Measurements from ENCODE around the gene ITGA7.

ITGA7 gene

DNA sequence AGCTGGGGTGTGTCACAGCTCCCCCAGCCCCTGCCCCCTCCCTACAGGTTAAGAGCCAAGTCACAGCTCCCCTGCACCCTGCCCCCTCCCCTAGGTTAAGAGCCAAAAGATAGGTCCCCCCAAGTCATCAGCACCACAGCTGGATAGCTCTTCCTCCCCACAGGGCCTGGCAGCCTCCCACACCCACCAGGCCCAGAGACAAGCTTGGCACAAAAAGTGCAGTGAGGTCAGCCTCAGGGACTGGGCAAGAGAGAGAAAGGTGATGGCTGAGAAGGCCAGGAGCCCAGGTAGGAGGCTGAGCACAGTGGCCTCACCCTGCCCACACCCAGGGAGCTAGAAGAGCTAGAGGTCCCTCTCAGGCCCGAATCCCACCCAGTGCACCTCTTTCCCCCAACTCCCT, 8.7 kb downstream of the ITGA7 start:
- DNase-seq: no peak

- no peak for DNase-seq
Observed at GRCh38 chr12:55698241-55698955, 9.3 kb downstream of the ITGA7 start.

GRCh38 chr12:55697686-55698085, 10.0 kb downstream of the ITGA7 start:
- no peak for DNase-seq

DNA sequence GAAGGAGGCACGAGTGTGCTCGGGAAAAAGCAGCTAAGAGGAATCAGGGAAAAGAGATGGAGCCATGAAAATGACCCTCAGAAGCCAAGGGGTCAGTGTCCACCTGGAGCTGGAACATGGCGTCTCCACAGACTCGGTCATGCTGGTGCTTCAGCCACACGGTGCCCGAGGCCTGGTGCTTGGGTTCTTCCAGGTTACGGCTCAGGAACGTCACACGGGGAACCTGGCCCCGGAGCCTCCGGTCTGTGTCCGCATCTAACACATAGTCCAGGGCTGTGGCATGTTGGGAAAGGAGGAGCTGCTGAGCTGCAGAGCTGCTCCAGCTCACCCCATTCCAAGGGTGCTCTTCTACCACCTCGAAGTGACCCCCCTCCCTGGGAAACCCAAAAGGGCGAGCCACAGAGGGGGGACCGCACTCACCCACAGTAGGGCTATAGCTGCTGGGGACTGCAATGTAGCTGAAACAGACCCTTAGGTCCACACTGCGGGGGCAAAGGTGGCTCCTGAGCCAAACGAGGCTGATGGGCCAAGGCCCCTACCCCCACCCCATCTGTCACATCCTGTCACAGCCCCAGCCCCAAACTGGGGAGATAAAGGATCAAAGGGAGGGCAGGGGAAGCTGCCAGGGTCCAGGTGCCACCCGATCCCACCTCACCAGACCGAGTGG, 10.8 kb downstream of the ITGA7 start:
- no peak for DNase-seq

- no peak for DNase-seq
Observed at GRCh38 chr12:55696141-55696540, 11.6 kb downstream of the ITGA7 start.

DNA sequence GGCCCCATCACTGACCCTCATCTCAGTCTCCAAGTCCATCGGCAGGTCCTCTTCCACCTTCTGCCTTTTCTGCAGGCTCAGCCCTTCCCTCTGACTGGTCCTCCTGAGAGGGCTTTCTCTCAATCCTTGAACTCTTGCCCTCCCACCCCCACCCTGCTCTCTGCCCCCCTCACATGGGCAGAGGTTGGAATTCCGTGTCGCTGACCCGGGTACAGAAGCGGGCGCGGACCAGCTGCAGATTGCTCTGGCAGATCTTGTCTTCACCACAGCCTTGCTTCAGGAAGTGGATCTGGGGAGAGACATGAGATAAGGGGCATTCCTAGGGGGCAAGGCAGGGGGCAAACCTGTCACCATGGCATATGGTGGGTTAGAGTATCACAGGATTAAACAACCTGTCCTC, 12.4 kb downstream of the ITGA7 start:
- DNase-seq: no peak

GRCh38 chr12:55694651-55695050, 13.1 kb downstream of the ITGA7 start:
- no peak for DNase-seq

DNA sequence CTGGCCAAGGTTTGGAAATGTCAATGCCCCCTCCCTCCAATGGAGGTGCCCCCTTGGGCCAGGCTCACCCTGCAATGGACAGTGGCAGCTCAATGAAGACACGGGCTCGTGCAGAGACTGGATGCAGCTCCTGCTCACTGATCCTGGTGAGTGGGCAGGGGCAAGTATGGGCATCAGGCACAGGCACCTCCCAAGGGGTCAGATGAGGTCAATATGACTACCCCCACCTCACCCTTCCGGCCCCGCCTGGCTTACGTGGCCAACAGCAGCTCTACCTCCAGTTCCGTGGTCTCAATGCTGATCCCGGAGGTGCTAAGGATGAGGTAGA, 13.6 kb downstream of the ITGA7 start:
- DNase-seq: no peak

DNA sequence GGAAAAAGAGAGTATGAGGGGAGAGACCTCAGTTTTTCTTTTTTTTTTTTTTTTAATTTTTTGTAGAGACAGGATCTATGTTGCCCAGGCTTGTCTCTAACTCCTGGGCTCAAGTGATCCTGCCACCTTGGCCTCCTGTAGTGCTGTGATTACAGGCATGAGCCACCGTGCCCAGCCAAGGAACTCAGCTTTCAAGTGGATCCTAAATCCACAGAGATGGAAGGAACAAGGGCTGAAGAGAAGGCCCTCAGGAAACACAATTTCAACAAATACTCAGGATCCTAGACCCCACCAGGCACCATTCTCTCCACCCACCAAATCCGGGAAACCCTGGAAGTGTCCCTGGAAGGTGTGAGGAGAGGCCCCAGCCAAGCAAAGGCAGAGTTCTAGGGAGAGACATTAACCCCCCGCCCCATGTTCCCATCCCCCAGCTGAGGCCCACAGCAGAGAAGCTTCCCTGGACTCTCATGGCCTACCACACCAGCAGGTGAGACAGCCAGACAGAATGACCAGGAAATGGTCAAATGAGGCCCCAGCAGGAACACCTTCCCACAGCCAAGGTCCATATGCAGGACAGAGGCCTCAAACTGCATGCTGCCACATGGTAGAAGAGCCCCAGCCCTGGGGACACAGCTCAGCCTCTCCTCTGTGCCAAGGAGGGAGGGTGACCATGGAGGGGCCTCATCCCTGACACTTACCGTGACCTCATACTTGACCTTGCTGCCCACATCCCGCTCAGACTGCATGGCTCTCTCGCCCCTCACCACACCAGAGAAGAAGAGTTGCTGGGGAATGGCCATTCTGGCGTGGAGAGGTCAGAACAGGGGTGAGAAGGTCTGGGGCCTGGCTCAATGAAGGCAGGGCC, 14.1 kb downstream of the ITGA7 start:
- no peak for DNase-seq

DNA sequence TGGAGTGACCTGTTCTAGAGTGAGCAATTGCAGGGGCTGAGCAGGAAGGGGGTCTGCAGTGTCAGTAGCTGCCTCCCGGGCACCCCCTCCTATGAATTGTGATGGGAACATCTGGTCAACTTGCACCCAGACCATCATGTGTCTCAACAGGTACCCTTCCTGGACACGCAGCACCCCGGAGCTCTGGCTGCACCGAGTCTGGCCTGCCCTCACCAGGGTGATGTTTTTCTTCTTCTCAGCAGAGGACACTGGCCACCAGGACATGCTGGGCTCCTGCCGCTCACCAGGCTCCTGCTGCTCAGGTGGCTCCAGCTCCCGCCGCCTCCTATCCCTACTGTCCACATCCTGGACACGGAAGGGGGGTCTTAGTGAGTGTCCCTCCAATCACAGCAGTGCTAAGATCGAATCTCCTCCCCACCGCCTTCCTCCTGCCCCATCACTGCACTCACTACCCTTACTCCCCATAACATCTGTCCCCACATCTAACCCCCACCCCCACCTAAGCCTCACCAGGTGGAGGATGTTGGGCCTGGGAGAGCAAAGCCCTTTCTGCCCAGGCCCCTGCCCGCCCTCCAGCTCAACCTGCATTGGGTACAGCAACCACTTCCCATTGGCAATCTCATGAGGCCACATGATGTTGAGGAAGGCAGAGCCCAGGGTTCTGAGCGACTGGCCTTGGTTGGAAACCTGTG, 14.9 kb downstream of the ITGA7 start:
- DNase-seq: no peak

GRCh38 chr12:55688716-55689655, 18.7 kb downstream of the ITGA7 start:
- no peak for DNase-seq

DNA sequence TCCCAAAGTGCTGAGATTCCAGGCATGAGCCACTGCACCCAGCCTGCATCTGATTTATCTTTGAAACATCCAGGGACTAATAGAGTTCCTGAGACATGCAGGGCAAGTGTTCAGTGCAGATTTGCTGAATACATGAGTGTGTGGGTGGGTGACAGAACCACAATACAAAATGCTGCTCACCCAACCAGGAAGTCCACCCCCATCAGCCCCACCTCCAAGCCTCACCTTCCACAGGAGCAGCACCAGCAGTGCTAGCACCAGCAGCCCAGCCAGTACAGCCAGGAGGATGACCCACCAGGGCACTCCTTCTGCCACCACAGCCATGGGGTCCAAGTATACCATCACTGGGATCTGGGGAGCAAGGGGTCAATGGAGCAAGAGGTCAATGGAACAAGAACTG, 20.0 kb downstream of the ITGA7 start:
- DNase-seq: no peak

- no peak for DNase-seq
Observed at GRCh38 chr12:55686366-55687010, 21.2 kb downstream of the ITGA7 start.

GRCh38 chr12:55685671-55686070, 22.0 kb downstream of the ITGA7 start:
- DNase-seq: no peak

DNA sequence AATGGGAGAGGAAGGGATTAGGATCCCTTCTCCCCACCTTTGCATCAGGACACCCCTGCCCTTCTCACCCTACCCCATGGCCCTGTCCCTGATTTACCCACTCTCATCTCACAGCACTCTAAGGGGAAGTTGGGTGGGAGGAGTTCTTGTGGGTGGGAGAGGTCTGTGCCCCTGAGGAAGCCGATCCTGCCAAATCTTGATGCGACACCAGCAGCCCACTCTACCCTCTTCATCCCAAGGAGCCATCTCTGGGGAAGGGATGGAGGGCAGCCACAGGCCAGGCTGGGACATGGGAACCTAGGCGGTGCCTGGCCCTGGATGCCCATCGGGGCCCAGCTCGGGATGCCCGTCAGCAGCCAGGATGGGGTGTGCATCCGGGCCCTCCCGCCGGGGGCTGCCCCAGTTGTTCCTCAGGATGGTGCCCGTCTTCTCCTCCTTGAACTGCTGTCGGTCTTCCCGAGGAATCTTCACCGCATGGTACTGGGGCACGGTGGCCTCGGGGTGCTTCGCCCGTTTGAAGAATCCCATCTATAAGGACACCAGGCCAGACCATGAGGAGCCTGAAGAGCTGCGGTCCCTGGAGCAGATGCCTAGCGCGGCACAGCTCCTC, 22.8 kb downstream of the ITGA7 start:
- DNase-seq: no peak

DNA sequence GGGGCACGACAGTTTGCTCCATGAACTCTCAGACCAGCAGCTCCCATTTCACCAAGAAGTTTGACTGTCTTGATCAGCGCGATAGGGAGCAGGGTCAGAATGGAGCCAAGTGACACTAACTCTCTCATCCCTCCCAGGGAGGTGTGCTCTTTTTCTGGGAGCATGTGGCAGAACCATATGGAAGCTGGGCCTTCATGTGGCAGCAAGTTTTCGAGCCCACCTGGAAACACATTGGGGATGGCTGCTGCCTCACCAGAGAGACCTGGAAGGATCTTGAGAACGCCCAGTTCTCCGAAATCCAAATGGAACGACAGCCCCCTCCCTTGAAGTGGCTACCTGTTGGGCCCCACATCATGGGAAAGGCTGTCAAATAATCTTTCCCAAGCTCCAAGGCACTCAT, 24.0 kb downstream of the ITGA7 start:
- DNase-seq: no peak

- DNase-seq: no peak
Observed at GRCh38 chr12:55682087-55682796, 25.5 kb downstream of the ITGA7 start.

DNA sequence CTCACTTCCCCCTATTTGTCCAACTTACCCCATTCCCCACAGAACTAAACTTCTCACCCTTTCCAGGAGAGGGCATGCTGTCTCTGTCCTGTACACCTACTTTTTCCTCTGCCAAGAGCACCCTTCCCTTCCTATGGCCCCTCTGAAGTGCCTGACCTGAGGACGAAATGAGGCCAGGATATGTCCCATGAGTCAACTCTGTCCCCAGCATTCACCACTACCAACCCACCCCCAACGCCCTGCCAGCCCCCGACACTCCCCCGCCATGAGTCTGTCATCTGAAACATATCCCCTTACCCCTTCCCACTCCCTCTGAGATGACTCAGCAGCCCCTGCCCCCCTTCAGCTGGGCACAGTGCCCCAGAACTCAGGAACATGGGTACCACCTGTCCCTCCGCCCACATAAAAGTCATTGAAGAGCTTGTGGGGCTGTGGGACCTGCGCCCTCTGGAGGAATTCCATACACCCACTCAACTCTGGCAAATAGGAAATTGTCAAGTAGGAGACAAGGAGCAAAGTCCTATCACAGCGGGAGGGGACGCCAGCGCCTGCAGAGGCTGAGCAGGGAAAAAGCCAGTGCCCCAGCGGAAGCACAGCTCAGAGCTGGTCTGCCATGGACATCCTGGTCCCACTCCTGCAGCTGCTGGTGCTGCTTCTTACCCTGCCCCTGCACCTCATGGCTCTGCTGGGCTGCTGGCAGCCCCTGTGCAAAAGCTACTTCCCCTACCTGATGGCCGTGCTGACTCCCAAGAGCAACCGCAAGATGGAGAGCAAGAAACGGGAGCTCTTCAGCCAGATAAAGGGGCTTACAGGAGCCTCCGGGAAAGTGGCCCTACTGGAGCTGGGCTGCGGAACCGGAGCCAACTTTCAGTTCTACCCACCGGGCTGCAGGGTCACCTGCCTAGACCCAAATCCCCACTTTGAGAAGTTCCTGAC, 26.3 kb downstream of the ITGA7 start:
- DNase-seq: no peak

DNA sequence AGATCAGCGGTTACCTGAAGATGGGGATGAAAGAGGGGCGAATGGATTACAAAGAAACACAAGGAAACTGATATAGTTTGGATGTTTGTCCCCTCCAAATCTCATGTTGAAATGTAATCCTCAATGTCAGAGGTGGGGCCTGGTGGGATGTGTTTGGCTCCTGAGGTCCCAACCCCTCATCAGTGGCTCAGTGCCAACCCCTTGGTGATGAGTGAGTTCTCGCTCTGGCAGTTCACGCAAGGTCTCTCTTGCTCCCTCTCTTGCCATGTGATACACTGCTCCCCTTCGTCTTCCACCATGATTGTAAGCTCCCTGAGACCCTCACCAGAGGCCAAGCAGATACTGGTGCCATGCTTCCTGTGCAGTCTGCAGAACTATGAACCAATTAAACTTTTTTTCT, 28.0 kb downstream of the ITGA7 start:
- no peak for DNase-seq

Measured in NCI-H1436 (cell line).